HepG2 (cell line): ENCODE measurements around the gene MAPK6. TPM values are rescaled to one million over a fixed set of nuclear protein-coding genes. Genes with fewer than 3 reads are reported as not detected.
A peak's percentile ranks its signal among the peaks of the same experiment; 100 is the strongest.

Source experiments
- AGO1 ChIP-seq: fragments of 200-400 bp; formaldehyde crosslinking; IDR thresholded peaks from 2 replicates; pipeline ENCODE4 v1.6.1; 2017; ENCODE audit warnings: mild to moderate bottlenecking, low read depth, low read length, moderate library complexity; ENCODE audit not compliant: poor library complexity, severe bottlenecking
- ARID3A ChIP-seq: IDR thresholded peaks from 2 replicates; pipeline ENCODE4 v1.6.1; 2012; ENCODE audit warnings: low read depth, low read length, improper control_type of control experiment
- DBP ChIP-seq: sonication (generic); formaldehyde crosslinking; IDR thresholded peaks from 2 replicates; pipeline ENCODE4 v1.4.0; 2020; ENCODE audit warnings: missing genetic modification reagents; ENCODE audit errors: not compliant biosample characterization
- ELF4 ChIP-seq: sonication (generic); formaldehyde crosslinking; IDR thresholded peaks from 2 replicates; pipeline ENCODE4 v1.5.0; 2020; ENCODE audit warnings: missing genetic modification reagents, mild to moderate bottlenecking, moderate library complexity, borderline replicate concordance
- HMG20B ChIP-seq: conservative IDR thresholded peaks from 2 replicates; pipeline ENCODE4 v1.6.1; 2016; ENCODE audit warnings: missing genetic modification reagents, missing compliant biosample characterization
- HNF4G ChIP-seq, 2 experiments: sonication (generic) in 1 of 2; formaldehyde crosslinking in 1 of 2; IDR thresholded peaks; 2 replicates each; pipeline versions ENCODE4 v1.4.0 to v1.6.1; 2011 to 2020; ENCODE audit warnings: borderline replicate concordance in 2 of 2, low read depth in 2 of 2, mild to moderate bottlenecking in 2 of 2, low read length in 1 of 2, missing genetic modification reagents in 1 of 2, moderate library complexity in 1 of 2
- KDM2A ChIP-seq: sonication (generic); formaldehyde crosslinking; IDR thresholded peaks from 2 replicates; pipeline ENCODE4 v1.4.0; 2020; ENCODE audit warnings: low read depth, missing genetic modification reagents, borderline replicate concordance
- NFE2 ChIP-seq: sonication (generic); formaldehyde crosslinking; IDR thresholded peaks from 2 replicates; pipeline ENCODE4 v1.4.0; 2020; ENCODE audit warnings: missing genetic modification reagents
- NFKBIZ ChIP-seq: IDR thresholded peaks from 2 replicates; pipeline ENCODE4 v1.6.1; 2018; ENCODE audit warnings: missing genetic modification reagents, missing compliant biosample characterization
- RARG ChIP-seq: sonication (generic); formaldehyde crosslinking; IDR thresholded peaks from 2 replicates; pipeline ENCODE4 v1.4.0; 2020; ENCODE audit warnings: low read depth, mild to moderate bottlenecking, missing genetic modification reagents
- RNF2 ChIP-seq: fragments of 450-650 bp; conservative IDR thresholded peaks from 2 replicates; pipeline ENCODE4 v1.6.1; 2016; ENCODE audit warnings: low read depth
- SMARCE1 ChIP-seq: fragments of 450-650 bp; IDR thresholded peaks from 2 replicates; pipeline ENCODE4 v1.6.1; 2017; ENCODE audit warnings: borderline replicate concordance
- SNAI1 ChIP-seq: sonication (generic); formaldehyde crosslinking; IDR thresholded peaks from 2 replicates; pipeline ENCODE4 v1.5.0; 2020; ENCODE audit warnings: mild to moderate bottlenecking, missing genetic modification reagents, borderline replicate concordance
- SNAPC5 ChIP-seq: sonication (generic); formaldehyde crosslinking; IDR thresholded peaks from 2 replicates; pipeline ENCODE4 v1.8.1; 2023; ENCODE audit warnings: mild to moderate bottlenecking, missing genetic modification reagents, borderline replicate concordance
- SRSF4 ChIP-seq: fragments of 200-400 bp; formaldehyde crosslinking; IDR thresholded peaks from one replicate; pipeline ENCODE4 v1.6.1; 2018; ENCODE audit warnings: mild to moderate bottlenecking, low read depth, low read length, moderate library complexity; ENCODE audit not compliant: poor library complexity, severe bottlenecking
- THAP8 ChIP-seq: sonication (generic); formaldehyde crosslinking; IDR thresholded peaks from 2 replicates; pipeline ENCODE4 v1.5.1; 2020; ENCODE audit warnings: missing genetic modification reagents, mild to moderate bottlenecking, borderline replicate concordance
- ZBTB1 ChIP-seq: sonication (generic); formaldehyde crosslinking; IDR thresholded peaks from 2 replicates; pipeline ENCODE4 v1.4.0; 2020; ENCODE audit warnings: missing genetic modification reagents, borderline replicate concordance
- ZEB1 ChIP-seq: IDR thresholded peaks from 2 replicates; pipeline ENCODE4 v1.6.1; 2012; ENCODE audit warnings: mild to moderate bottlenecking, low read depth, inconsistent platforms; ENCODE audit not compliant: insufficient replicate concordance
- ZFAT ChIP-seq: sonication (generic); formaldehyde crosslinking; conservative IDR thresholded peaks from 2 replicates; pipeline ENCODE4 v1.8.1; 2023; ENCODE audit warnings: missing genetic modification reagents, inconsistent platforms
- ZNF432 ChIP-seq: sonication (generic); formaldehyde crosslinking; IDR thresholded peaks from 2 replicates; pipeline ENCODE4 v1.5.0; 2020; ENCODE audit warnings: missing genetic modification reagents, mild to moderate bottlenecking, borderline replicate concordance
- ZNF761 ChIP-seq: sonication (generic); formaldehyde crosslinking; conservative IDR thresholded peaks from 2 replicates; pipeline ENCODE4 v1.4.0; 2020; ENCODE audit warnings: mild to moderate bottlenecking, missing genetic modification reagents
- ZNF883 ChIP-seq: sonication (generic); formaldehyde crosslinking; IDR thresholded peaks from 2 replicates; pipeline ENCODE4 v1.5.1; 2020; ENCODE audit warnings: mild to moderate bottlenecking, missing genetic modification reagents; ENCODE audit errors: not compliant biosample characterization
- ZSCAN25 ChIP-seq: sonication (generic); formaldehyde crosslinking; IDR thresholded peaks from 2 replicates; pipeline ENCODE4 v1.8.0; 2022; ENCODE audit warnings: mild to moderate bottlenecking, missing genetic modification reagents
- ZSCAN5A ChIP-seq: sonication (generic); formaldehyde crosslinking; IDR thresholded peaks from 2 replicates; pipeline ENCODE4 v1.8.0; 2022; ENCODE audit warnings: mild to moderate bottlenecking, missing genetic modification reagents, borderline replicate concordance
- polyA plus RNA-seq, 8 experiments: library from polyadenylated mRNA; depleted of rRNA in 3 of 8; stranded (reverse) in 7 of 8; unstranded in 1 of 8; fragments of >200 nt; fragmentation: Illumina TruSeq in 4 of 8; extraction: Trizol in 4 of 8; gene quantifications; 2 replicates each; pipeline versions ENCODE4 v1.2.1 to v1.2.3, GENCODE V29; 2011 to 2016; ENCODE audit warnings: low read depth in 4 of 8, missing spikeins in 1 of 8, mixed read lengths in 1 of 8; ENCODE audit not compliant: insufficient read depth in 1 of 8
- total RNA-seq, 5 experiments: library from RNA; depleted of rRNA; stranded (reverse); fragments of >200 nt; fragmentation: Illumina TruSeq; extraction: Trizol; gene quantifications; 2 replicates each; pipeline ENCODE4 v1.2.3, GENCODE V29; 2016; ENCODE audit warnings: low read depth in 1 of 5

The MAPK6 gene
- total and polyA plus RNA-seq, 2 of the 13 experiments (the other 11 are each of a cell fraction or from before 2014, with no cell fraction given), result 89.5 to 99.7 TPM

- TF ChIP-seq NFKBIZ (CRISPR knock-in tag) (0 out of 2 replicates have a peak, but pooled peaks have one; percentile 55), NFE2 (no peak), ZSCAN5A (CRISPR knock-in tag) (no peak), RARG (CRISPR knock-in tag) (no peak), SRSF4 (no peak), DBP (CRISPR knock-in tag) (peak; percentile 76), ARID3A (peak; percentile 43; the same call in 1 of the 2 replicates), THAP8 (CRISPR knock-in tag) (no peak; the same call in 1 of the 2 replicates), ZNF432 (no peak), ELF4 (0 out of 2 replicates have a peak, but pooled peaks have one; percentile 34), SNAPC5 (CRISPR knock-in tag) (no peak), ZEB1 (no peak), ZFAT (peak; percentile 62; the same call in 1 of the 2 replicates), SNAI1 (peak; percentile 20; the same call in 1 of the 2 replicates), HMG20B (CRISPR knock-in tag) (no peak), SMARCE1 (no peak), ZBTB1 (CRISPR knock-in tag) (no peak), ZSCAN25 (CRISPR knock-in tag) (no peak), ZNF761 (CRISPR knock-in tag) (peak; percentile 80), ZNF883 (CRISPR knock-in tag) (peak; percentile 65), HNF4G (IDR thresholded peaks at IDR 0.05; ENCODE audit: borderline replicate concordance, low read depth, low read length) (no peak), HNF4G (CRISPR knock-in tag; IDR thresholded peaks at IDR 0.05; ENCODE audit: borderline replicate concordance, low read depth) (0 out of 2 replicates have a peak, but pooled peaks have one; percentile 17), KDM2A (peak; percentile 89; the same call in 1 of the 2 replicates), RNF2 (no peak), AGO1 (no peak)
Measured at GRCh38 chr15:51971375-51972133, 47.5 kb upstream of the MAPK6 start, which contains the start of gene LEO1 (continued).
